HG02938 (cell line): ENCODE results near the gene ANKRD29.
A peak's percentile ranks its signal among the peaks of the same experiment; 100 is the strongest.
"Not testable (repeated sequence)": the region's sequence is repeated elsewhere in the genome, so short reads cannot be mapped to it uniquely, and the experiment has no call there.

Experiments used
- ATAC-seq: cut with Tn5 transposase; IDR thresholded peaks from one replicate; pipeline ENCODE4 v1.9.1; 2021; ENCODE audit warnings: mild to moderate bottlenecking, moderate library complexity; ENCODE audit not compliant: unreplicated experiment

Gene ANKRD29

DNA sequence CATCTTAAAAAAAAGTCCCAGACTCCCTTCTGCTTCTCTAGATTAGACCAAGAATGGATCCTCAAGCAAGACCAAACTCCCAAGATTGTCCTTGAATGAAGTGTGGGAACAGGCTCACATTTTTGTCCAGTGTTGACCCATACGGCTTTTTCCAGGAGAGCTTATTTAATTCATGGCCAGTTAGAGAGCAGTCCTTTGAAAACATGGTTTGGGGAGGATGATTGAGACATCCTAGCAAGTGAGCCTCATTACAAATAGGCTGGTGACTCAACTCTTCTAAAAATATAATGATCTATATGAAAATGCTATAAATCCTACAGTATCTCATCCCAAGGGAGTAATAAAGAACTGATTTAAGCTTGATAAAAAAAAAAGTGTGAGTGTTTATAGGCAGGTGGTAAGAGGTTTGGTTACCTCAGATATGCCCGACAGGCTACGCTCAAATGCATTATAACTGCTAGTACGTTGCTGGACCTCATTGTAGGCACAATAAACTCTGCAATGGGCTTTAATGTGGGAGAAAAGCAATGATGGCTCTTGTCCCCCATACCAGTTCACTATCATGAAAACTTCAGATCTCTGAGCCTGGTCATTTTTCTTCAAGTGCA lies 17.0 kb downstream of the ANKRD29 start:
- ATAC-seq: no peak

DNA sequence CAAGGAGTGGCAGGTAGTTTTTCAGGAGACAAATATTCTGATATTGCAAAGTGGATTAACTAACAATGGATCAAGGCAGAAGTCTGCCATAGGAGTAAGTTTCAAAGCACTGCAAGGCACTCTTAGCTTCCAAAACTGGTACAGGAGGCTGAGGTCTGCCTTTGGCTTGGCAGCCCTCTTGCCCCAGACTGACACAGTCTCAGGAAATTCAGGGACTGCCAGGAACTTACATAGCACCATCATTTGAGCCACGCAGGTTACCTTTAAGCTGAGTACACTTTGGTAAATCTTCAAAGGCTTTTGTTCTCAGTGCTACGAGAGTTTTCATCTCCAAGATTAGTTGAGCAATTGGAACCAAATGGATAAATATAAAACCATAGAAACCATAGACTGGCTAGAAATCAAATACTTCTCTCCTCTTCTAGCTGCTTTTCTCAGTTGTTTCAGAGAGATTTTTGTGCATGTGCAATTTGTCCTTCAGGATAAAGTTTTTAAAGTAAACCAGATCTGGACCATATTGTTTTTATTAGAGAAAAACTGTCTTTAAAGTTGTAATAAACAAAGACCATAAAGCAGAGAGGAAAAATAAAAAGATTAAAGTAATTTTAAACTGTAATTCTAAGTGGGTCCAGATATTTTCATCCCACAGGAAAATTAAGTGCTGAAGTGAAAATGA lies 18.8 kb downstream of the ANKRD29 start:
- no peak for ATAC-seq

DNA sequence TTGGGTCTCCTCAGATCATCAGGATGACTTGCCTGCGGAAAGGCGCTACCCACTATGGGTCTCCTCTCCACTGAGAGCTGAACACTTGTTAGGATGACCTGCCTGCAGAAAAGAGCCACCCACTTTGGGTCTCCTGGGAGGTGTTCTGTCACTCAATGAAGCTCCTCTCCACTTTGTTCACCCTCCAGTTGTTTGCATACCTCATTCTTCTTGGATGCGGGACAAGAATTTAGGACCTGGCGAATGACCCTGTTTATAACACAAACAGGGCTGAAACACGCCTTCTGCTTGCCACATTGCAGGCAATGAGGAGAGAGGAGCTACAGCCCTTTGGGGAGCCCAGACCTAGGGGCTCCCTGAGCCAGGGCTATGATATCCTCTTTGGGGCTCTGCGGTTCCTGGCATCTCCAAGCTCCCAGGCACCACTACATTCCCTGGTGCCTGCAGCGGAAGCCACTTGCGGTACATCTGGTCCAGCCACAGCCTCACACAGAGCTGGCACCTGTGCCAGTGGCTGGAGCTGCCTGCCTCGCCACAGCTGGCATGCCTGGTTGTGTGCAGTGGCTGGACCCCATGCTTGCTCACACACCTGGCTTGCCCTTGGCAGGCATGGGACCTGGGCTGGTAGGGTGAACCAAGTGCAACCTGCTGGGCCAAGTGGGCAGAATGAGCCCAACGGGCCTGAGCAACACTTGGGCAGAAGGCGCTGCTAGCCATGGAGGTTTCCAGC lies 20.6 kb downstream of the ANKRD29 start:
- no peak for ATAC-seq

DNA sequence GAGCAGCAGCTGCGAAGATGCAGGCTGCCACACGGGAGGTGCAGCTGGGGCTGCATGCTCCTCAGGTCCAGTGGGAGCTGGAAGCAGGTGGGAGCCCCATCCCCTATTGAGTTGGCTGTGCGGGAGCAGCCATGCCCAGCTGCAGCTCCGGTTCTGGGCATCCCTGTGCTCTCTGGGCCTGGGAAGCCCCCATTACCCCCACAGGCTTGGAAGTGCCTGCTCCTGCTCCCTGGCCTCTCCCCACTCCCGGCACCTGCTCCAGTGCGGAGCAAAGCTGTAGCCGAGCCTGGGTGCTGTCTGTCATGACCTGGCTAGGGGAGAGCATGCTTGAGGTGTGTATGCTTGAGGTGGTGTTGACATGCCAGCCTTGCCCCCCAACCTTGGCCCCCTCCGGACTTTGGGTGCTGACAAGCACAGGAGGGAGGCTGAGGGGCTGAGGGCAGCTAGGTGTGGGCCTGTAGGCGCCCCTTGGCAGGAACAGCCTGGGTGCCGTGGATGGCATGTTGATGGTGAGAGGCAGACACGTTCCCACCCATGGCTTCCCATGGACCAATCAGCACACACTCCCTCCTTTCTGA lies 21.5 kb downstream of the ANKRD29 start:
- no peak for ATAC-seq

DNA sequence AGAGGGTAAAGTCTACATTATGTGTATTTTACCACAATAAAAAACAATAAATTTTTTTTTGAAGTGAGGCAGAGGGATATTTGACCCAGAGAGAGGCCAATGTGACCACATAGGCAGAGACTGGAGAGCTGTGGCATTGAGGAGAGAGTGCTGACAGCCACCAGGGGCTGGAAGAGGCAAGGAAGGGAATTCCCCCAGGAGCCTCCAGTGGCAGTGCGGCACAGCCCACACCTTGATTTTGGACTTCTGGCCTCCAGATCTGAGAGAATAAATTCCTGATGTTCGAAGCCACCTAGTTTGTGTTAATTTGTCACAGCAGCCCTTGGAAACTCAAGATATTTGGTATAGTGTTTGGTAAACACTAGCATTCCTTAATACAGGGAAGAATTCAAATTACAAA lies 22.7 kb downstream of the ANKRD29 start:
- ATAC-seq: no peak

DNA sequence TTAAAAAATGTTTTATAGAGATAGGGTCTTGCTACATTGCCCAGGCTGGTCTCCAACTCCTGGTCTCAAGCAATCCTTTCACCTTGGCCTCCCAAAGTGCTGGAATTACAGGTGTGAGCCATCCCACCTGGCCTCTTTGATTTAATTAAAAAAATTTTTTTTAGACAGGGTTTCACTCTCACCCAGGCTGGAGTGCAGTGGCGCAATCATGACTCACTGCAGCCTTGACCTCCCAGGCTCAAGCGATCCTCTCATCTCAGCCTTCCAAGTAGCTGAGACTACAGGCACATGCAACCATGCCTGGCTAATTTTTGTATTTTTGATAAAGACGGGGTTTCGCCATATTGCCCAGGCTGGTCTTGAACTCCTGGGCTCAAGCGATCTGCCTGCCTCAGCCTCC lies 26.3 kb downstream of the ANKRD29 start:
- ATAC-seq: not testable (repeated sequence)

DNA sequence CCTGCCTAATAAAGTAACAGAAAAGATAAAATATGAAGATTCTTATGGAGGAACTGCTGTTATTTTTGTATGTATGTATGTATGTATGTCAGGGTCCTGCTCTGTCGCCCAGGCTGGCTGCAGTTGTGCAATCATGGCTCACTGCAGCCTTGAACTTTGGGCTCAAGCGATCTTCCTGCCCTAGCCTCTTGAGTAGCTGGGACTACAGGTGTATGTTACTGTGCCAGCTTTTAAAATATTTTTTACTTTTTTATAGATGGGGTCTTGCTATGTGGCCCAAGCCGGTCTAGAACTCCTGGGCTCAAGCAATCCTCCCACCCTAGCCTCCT lies 26.7 kb downstream of the ANKRD29 start:
- ATAC-seq: no peak

DNA sequence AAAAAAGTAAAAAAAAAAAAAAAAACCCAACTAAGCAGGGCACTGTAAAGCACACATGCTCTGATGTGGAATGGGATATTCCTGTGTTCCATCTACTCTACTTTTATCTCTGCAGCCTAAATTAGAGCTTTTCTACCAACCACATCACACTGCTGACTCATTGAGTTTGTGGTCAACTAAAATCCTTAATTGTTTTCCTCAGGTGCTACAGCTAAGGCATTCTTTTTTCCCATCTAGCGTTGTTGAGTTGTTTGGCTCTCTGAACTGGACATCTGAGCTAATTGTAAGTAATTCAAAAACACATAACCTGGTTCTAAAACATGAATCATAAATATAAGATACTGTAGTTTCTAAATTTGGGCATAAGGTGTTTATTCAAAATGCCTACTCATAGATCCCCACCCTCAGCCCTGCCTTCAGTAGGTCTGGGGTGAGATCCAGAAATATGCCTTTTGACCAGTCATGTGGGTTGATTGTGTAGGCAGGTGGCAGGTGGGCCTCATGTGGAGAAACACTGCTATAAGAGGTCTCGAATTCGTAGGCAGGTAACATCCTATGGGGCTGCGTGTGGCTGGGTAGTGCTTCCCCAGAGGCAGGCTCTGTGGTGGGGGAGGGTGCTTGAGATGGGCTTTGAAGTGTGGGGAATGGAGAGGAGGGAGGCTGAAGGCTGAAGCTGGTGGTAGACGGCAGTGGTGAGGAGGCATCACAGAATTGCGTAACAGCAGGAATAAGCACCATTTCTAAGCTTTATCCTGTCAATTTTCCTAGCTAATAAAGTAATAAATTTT lies 27.2 kb downstream of the ANKRD29 start:
- ATAC-seq: no peak

DNA sequence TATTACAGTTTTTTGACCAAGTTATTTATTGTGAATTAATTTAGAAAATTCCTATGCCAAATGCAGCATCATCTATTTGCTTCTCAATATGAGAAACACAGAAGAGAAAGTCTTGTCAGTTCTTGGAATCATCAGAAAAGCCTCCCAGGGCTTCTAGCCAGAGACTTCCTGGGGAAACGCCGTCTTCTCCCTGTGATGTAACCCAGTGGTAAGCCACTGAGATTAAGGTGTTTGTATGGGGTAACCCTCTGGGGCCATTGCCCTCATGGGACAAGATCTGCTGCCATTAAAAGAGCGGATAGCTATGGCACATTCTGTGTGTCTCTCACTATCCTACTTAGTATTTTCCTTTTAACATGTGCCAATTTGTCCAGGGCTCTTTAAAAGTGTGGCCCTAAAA lies 28.0 kb downstream of the ANKRD29 start:
- no peak for ATAC-seq

DNA sequence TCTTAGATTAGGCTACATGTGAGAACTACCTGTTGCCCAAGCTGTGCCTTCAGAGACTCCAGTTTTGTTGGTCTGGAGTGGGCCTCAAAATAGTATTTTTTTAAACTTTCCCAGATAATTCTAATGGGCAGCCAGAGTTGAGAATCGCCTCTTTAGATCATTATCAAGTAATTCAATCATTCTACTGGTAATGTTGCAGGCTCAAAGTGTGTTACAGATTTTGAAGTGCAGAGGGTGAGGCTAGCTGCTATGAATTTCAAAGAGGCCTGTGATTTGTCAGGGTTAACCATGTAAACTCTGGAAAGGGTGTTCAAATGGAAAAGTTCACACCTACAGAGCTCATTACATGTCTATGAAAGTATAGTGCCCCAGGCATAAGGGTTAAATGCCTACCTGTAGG lies 30.1 kb downstream of the ANKRD29 start:
- ATAC-seq: no peak

DNA sequence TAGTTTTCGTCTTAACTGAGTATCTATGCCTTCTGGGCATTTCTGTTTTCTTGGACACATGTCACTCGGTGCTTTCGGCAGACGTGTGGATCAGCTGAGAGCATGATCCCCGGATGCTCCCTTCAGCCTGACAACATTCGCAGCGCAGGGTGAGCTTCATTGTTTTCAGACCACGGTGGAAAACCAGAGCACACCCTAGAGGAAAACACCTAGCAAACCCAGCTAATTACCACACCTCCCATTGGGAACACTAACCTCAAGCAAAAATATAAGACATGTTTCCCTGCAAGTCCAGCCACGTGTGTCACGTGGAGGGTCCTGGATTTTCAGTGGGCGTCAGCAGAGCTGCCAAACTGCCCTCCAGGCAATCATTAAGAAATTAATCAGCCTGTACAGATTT lies 31.0 kb downstream of the ANKRD29 start:
- ATAC-seq: no peak

DNA sequence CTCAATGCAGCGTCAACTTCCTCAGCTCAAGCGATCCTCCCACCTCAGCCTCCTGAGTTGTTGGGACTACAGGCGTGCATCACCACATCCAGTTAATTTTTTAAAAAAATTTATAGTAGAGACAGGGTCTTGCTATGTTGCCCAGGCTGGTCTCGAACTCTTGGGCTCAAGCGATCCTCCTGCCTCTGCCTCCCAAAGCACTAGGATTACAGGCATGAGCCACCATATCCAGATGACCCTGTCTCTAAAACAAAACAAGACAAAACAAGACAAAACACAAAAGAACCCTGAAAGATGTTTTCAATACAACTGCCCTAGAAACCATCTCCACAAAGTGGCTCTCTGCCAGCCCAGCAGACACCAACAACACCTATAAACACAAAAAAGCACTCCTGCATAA lies 31.4 kb downstream of the ANKRD29 start:
- ATAC-seq: no peak

DNA sequence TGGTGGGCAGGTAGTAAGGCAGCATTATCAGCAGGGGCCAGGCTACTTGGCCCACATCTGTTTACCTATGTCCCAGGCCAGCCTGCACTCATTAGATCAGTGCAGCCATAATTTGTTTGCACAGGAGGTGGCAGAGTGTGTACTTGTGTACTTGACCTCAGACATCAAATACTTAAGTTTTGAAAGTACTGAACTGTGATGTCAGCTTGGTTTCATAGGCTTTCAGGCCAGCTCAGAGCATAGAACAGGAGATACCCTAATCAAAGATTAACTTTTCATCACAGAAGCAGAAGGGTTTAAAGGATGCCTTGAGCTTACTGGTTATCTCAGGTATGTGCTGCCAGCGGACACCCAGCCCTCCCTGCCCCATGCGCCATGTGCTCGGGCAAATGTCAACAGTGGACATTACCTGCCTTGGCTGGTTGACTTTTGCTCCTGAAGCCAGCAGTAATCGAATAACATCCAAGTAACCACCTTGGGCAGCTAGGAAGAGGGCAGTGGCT lies 33.2 kb downstream of the ANKRD29 start:
- peak; percentile 97 for ATAC-seq

DNA sequence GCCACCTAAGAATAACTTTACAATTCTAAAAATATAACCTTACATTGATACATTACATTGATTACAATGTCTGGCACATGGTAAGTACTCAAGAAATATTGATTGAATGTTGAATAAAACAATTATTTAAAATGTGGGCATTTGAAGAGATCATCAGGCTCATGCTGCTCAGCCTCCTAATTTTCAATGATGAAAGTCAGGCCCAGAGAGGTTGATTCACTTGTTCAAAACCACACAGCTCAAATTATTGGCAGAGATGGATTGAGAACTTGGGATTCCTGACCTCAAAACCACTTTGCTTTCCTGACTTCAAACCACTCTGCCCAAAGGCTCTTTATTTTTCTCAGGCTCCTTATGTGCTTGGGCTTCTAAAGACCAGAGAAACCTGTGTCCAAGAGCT lies 34.7 kb downstream of the ANKRD29 start:
- no peak for ATAC-seq

DNA sequence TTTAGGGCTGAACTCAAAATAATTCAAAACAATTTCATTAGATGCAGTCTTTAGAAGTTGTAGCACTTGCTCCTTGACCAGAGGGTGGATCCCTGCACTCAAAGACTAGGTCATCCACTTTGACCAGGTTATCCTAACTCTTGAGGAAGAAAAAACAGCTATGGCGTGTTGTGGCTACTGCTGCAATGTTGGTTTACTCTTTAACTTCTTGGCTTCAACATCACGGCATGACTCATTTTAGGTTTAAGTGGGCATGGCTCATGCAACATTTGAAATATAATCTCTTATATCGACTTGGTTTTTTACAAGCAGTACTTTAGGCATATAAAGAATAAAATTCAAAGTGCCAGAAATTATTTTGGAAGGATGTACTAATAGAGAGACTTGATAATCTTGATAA lies 35.4 kb downstream of the ANKRD29 start:
- no peak for ATAC-seq

DNA sequence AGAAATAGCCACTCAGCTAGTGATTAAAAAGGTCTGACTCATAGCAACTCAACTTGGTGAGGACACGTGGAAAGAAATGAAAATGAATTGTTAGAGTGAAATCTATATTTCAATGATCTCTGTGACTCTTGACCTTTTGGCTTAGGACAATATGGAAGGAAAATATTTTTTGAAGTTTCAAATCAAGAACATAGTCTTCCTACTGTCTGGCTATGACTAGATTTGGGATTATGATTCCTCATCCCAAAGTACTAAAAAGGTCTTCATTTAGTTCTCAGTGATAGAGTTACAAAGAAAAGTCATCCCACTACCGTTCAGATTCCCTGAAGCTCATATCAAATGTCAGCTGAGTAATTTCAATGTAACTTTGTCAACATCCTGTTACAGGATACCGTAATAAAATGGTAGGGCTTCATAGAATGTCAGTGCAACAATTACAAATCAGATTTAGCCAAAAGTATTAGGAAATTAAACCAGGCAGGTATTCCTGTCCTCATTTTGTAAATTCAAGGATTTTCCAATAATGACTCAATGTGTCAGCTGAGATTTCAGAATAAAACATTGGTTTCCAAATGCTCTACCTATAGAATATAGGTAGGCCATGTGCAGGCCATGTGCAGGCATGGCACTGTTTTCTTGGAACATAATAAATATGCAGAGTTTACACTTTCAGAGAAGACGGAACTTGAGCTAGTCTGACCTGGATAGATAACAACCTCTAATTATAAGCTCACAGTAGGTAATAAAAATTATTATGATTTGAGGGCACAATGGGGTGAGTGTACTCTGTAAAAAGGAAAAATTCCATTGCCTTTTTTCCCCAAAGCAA lies 36.0 kb downstream of the ANKRD29 start:
- ATAC-seq: no peak

DNA sequence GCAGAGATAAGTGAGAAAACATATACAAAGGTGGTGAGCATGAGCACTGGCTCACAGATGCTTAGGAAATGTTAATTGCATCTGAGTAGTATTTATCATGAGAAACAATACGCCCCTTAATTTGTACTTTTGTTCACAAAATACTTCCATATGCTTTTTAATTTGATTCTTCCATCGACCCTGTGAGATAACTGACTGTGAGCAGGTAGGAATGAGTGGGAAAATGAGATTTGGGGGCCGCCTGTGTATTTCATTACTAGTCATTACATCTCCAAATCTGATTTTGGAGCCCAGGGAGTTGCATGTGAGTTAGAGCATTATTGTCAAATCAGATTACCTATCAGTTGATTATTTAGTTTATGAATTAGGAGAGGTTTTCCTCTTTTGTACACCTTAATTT lies 39.7 kb downstream of the ANKRD29 start:
- no peak for ATAC-seq

DNA sequence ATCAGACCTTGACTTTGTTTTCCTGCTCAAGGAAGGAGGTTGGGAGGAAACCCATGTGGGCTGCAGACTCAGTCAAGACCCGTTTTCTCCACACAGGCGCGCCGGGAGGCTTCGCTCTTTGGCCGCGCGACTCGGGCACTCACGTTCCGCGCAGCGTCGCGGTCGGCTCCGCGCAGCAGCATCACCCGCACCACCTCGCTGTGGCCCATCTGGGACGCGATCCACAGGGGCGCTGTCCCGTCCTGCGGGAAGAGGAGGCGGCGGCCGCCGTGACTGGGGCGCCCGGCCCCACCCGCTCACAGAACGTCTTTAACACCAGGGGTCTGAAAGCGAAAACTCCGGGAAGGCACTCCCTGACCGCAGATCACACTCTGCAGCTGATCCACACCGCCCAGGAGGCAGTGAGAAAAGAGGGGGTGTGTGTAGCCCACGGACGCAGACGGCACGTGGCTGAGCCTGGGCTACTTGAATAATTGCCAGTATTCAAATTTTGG lies 43.3 kb downstream of the ANKRD29 start:
- no peak for ATAC-seq

DNA sequence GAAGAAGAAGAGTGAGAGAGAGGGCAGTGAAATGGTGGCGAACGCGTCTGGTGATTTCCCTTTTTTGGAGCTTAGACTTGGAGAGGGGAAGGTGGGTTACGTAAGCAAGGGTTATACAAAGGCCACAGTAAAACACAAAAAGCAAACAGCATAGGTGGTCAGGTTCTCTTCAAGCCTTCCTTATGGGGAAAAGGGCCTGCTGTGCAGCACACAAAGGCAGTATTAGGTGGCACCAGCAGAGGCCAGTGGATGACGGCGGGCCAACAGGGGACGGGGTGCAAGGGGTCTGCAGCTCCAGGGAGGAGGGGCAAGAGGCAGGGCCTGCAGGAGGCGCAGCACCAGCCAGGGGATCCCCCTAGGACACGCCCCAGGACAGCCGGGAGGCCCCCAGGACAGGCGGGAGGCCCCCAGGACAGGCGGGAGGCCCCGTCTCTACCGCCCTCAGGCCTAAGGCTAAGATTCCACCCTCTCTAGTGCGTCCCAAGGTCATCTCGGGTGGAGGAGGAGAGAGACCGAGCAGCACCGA lies 43.8 kb downstream of the ANKRD29 start:
- ATAC-seq: no peak
